GM19455 (cell line): ENCODE data around the gene IGSF9B.

Experiments used
- ATAC-seq: cut with Tn5 transposase; IDR thresholded peaks from one replicate; pipeline ENCODE4 v1.9.1; 2021; ENCODE audit not compliant: unreplicated experiment

The IGSF9B gene

GRCh38 chr11:133957900-133958299, 1.1 kb upstream of the IGSF9B start:
- ATAC-seq: no peak

DNA sequence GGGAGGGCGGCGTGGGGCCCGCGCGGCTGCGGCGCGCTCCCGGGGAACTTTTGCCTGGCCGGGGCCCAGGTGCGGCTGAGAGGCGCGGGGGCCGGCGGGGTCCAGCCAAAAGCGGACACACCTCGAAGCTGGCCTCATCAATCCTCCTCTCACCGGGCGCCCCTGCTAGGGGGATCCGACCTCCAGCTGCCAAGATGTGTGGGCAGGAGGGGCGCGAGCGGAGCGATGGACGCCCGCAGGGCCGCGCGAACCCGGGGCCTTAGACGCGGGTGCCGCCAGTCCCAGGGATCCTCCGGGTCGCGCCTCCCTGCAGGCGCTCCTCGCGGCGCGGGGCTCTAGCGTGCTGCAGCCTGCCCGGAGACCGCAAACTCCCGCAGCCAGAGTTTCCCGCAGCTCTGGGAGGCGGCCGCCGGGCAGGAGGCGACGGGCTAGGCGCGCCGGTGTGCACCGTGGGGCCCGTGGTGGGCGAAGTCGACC, 785 bp downstream of the IGSF9B start:
- peak; percentile 4 for ATAC-seq

- ATAC-seq: no peak
These were observed 1.5 kb downstream of the IGSF9B start for GRCh38 chr11:133955081-133955891.

GRCh38 chr11:133953999-133954398, 2.8 kb downstream of the IGSF9B start:
- no peak for ATAC-seq

- ATAC-seq: no peak
These were observed 3.2 kb downstream of the IGSF9B start for GRCh38 chr11:133953547-133953946.

GRCh38 chr11:133952199-133953190, 4.3 kb downstream of the IGSF9B start:
- no peak for ATAC-seq

DNA sequence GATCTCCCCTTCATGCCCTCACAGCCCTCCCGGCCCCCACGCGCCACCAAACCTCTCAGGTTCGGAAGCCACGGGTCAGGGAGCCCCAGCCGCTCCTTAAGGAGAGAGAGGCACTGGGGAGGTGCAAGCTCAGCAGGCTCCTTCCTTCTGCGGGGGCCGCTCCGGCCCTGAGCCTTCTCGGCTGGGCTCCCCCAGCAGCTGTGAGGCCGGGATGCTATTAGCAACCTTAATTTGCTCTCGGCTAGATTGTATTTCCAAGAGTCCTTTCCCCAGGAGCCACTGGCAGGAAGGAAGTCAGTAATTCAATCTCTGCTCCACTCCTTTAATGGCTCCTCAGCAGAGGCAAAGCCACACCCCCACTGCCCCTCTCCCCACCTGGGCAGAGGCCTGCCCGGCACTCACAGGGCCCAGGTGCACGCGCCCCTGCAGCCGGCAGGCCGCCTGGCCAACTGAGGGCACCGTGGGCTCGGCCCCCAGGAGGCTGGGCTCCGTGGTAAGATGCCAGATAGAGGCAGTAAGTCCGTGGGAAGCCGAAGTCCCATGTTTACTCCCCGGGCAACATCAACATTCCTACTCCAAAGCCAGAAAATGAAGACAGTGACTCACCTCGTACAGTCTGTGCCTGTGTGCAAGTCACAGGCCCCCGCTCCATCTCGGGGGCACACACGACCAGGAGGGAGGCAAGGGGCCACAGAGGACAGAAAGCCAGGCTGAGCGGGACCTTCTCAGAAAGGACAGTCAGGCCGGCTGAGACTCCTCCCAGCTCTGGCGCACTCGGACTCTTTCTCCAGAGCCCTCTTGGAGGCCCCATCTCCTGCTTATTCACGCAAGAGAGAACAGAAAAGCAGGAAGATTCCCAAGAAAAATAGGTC, 5.2 kb downstream of the IGSF9B start:
- ATAC-seq: no peak

DNA sequence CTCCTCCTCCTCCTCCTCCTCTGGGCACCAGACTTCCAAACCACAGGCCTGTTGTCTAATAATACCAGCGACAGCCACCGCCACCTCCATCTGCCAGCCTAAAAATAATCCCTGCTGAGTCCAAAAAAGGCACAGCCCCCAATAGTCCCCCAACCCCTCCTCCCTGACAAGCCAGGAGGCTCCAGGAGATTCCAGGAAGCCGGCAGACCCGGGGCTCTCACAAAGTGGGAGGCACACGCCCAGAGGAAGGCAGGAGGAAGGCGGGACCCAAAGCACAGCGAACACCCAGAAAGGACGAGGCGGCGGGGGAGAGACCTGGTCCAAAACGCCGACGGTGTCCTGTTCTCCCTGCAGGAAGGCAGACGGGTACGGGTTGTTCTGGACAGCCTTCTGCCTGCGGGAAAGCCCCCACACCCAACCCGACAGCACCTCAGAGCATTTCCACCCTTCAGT, 5.9 kb downstream of the IGSF9B start:
- no peak for ATAC-seq

DNA sequence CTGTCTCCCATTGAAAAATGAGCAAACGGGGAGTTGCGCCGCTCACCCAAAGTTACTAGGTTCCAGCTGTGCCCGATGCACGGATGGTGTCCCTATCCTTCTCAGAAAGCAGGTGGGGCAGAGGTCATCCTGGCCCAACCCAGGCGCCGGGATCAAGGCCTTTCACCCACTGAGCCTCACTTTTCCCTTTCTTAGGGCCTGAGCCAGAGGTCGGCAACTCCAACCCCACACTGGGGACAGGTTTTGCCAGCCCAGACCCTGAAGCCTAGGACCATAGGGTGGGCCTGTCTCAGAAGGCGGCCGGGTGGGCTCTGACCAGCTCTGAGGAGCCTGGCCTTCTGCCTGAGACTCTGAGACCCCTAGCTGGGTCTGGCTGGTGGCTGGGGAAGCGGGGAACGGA, 6.3 kb downstream of the IGSF9B start:
- ATAC-seq: no peak

- no peak for ATAC-seq
These were observed 7.6 kb downstream of the IGSF9B start for GRCh38 chr11:133949129-133949528.

GRCh38 chr11:133948711-133949110, 8.1 kb downstream of the IGSF9B start:
- no peak for ATAC-seq

- no peak for ATAC-seq
These were observed 9.4 kb downstream of the IGSF9B start for GRCh38 chr11:133947321-133947756.

DNA sequence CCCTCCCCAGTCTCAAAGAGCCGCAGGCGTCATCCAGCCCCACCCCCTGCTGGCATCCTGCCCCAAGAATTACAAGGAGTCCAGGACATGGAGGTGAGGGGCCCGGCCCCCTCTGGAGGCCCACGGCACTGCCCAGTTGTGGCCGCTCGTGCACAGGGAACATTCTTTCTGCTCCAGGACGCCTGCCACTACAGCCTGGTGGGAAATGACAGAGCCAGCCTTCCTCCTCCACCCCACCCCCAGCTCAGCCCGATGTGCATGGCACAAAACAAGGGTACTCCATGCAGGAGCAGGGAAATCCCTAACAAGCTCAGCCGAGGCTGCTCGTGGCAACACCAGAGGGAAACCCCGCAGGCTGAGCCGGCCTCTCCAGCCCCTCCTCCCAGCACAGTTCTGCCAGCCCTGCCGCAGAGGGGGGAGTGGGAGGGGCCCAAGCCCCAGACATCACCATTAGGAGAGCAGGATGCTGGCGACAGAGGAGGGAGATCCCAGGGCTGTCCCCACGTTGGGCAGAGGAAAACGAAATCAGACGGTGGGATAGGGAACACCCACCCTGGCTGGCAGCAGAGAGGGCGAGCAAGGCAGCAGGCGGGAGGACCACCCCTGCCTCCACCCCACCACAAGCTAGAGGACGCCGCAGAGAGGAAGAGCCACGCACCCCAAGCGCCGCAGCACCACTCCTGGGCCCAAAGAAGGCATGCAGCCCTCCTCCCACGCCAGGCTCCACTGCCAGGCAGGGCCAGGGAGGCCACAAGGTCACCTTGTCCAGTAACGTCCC, 10.0 kb downstream of the IGSF9B start:
- no peak for ATAC-seq

GRCh38 chr11:133946051-133946450, 10.7 kb downstream of the IGSF9B start:
- no peak for ATAC-seq

DNA sequence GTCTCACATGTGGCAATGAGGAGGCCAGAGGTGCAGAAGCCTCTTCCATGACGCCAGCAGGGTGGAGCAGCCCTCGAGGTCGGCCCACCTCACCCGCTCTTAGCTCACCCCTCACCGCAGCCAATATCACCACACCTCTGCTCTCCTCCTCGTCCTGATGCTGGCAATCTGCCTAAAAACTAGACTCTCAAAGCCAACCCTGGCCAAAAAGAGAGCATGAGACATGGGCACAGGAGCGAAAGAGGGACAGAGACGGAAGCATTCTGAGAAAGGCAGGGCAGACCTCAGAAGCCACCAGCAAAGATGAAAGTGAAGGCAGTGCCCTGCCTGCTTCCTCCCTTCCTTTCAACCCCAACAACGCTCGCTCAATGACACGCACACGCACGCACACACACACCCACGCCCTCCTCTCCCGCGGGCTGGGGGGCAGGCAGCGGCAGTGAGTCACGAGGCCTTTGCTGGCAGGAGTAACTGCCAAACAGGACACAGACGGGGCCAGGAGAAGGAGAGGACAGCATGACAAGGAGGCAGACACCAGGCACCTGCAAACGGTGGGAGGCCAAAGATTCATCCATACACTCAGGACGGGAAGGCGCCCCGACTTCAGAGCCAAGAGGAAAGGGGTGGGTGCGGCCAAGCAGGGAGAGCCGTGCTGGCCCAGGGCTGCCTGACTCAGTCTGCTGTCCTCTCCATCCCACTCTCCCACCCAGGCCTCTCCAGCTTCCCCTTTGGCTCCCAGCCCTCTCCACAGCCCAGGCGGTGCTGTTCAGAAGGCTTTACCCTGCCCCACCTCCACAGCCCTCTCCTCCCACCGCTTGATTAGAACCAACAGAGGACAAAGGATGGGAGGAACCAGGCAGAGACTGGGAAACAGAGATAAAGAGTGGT, 11.4 kb downstream of the IGSF9B start:
- ATAC-seq: no peak

- no peak for ATAC-seq
These were observed 12.6 kb downstream of the IGSF9B start for GRCh38 chr11:133943950-133944698.

- ATAC-seq: no peak
These were observed 14.2 kb downstream of the IGSF9B start for GRCh38 chr11:133942577-133942976.

- no peak for ATAC-seq
These were observed 15.2 kb downstream of the IGSF9B start for GRCh38 chr11:133941546-133941945.
